Panc1 (cell line): ENCODE measurements around the gene HEYL. TPM values are rescaled to one million over a fixed set of nuclear protein-coding genes. Genes with fewer than 3 reads are reported as not detected.

Source experiments
- ATAC-seq: fragments of 200-7000 bp; cut with Tn5 transposase; 2 replicates; pipeline ENCODE4 v1.9.1; 2020; ENCODE audit warnings: mild to moderate bottlenecking, moderate library complexity
- BruUV-seq: library from RNA; stranded (reverse); fragments of 400-500 nt; replicated peaks from 2 replicates; lab custom pipeline; 2021; lab: Mats Ljungman, UMichigan
- CTCF ChIA-PET: fragments of 300-600 bp; sonication (Branson Sonifier 250); formaldehyde crosslinking; loops from one replicate; lab custom pipeline; 2022; ENCODE audit warnings: antibody characterized with exemption; lab: Charles Lee
- POLR2A ChIA-PET: fragments of 300-600 bp; sonication (Branson Sonifier 250); formaldehyde crosslinking; loops from one replicate; lab custom pipeline; 2022; ENCODE audit warnings: antibody characterized with exemption; lab: Charles Lee
- DNase-seq: peaks from one replicate; pipeline ENCODE4 v3.0.0-alpha.2; 2010; ENCODE audit warnings: low read depth, low spot score
- H3K27ac ChIP-seq: 2 replicates; pipeline ENCODE4 v1.5.1; 2011; ENCODE audit warnings: mild to moderate bottlenecking, low read length, inconsistent platforms
- H3K27me3 ChIP-seq: fragments of 200-500 bp; sonication (Bioruptor generic); 2 replicates; pipeline ENCODE4 v1.6.0; 2014; ENCODE audit warnings: low read length, inconsistent platforms; ENCODE audit not compliant: control insufficient read depth, insufficient read depth
- H3K36me3 ChIP-seq: fragments of 200-500 bp; sonication (Bioruptor generic); 2 replicates; pipeline ENCODE4 v1.5.1; 2014; ENCODE audit warnings: inconsistent platforms, mild to moderate bottlenecking, low read length, moderate library complexity; ENCODE audit not compliant: control insufficient read depth, insufficient read depth
- H3K4me1 ChIP-seq: 2 replicates; pipeline ENCODE4 v1.5.1; 2011; ENCODE audit warnings: inconsistent platforms, mild to moderate bottlenecking, low read length, moderate library complexity; ENCODE audit not compliant: control insufficient read depth, insufficient read depth
- H3K4me3 ChIP-seq, 2 experiments: 2 replicates each; pipeline ENCODE4 v1.5.1; 2011 to 2012; ENCODE audit warnings: low read depth in 2 of 2, low read length in 2 of 2, mild to moderate bottlenecking in 2 of 2, inconsistent platforms in 1 of 2, moderate library complexity in 1 of 2
- H3K9me3 ChIP-seq: fragments of 200-500 bp; sonication (Bioruptor generic); 2 replicates; pipeline ENCODE4 v1.5.1; 2014; ENCODE audit warnings: low read depth, mild to moderate bottlenecking, inconsistent platforms, low read length, moderate library complexity; ENCODE audit not compliant: control insufficient read depth, insufficient read depth
- POLR2AphosphoS5 ChIP-seq: IDR thresholded peaks from 2 replicates; pipeline ENCODE4 v1.6.1; 2012; ENCODE audit warnings: mild to moderate bottlenecking, low read depth, low read length, moderate library complexity
- REST ChIP-seq, 2 experiments: IDR thresholded peaks; 2 replicates each; pipeline ENCODE4 v1.6.1; 2011 to 2012; ENCODE audit warnings: low read depth in 2 of 2, control low read depth in 1 of 2, low read length in 1 of 2, mild to moderate bottlenecking in 1 of 2, moderate library complexity in 1 of 2; ENCODE audit not compliant: insufficient read depth in 1 of 2
- SIN3A ChIP-seq: IDR thresholded peaks from 2 replicates; pipeline ENCODE4 v1.6.1; 2012; ENCODE audit warnings: low read depth, mild to moderate bottlenecking, low read length, moderate library complexity, borderline replicate concordance; ENCODE audit not compliant: insufficient read depth
- TCF7L2 ChIP-seq: IDR thresholded peaks from 2 replicates; pipeline ENCODE4 v1.6.1; 2011; ENCODE audit warnings: mild to moderate bottlenecking, low read depth, low read length, inconsistent platforms
- in situ Hi-C: cut with HindIII; loops from 2 replicates; pipeline ENCODE4 v1.10.0; 2016; ENCODE audit warnings: low sequenced_read_pairs, low pct_unique_long_range_greater_than_20kb
- intact Hi-C: fragments of 100-400 bp; cut with micrococcal nuclease; formaldehyde crosslinking; loops from one replicate; pipeline ENCODE4 v1.10.0; 2022; ENCODE audit not compliant: unreplicated experiment
- total RNA-seq: library from RNA; stranded (reverse); gene quantifications from one replicate; pipeline ENCODE4 v1.2.1, GENCODE V29; 2021; ENCODE audit not compliant: unreplicated experiment
- TF ChIP-seq, protein P1 (sequence below): fragments of 450-650 bp; IDR thresholded peaks from 2 replicates; pipeline ENCODE4 v1.5.1; 2017; ENCODE audit warnings: mild to moderate bottlenecking

Gene HEYL
- total RNA-seq, 1 experiment from 2014 or later = 2.3 TPM

DNA sequence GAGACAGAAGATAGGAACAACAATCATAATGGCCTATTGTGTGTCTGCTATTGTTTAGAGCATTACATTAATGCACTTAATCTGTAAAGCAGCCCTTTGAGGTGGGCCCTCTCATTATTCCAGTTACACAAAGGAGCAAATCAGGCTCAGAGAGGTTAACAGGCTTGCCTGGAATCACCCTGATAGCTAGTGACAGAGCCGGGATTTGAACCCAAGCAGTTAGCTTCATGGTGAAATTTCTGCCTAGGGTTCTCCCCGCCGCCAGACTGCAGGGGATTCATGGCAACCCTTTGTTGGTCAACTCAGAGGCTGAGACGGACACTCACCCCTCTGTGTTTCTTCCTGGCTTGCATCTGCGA is 7.1 kb downstream of the HEYL start:
- TF ChIP-seq REST (IDR thresholded peaks at IDR 0.05; ENCODE audit: insufficient read depth in 1 of 2, low read depth in 2 of 2, low read length in 1 of 2) (no peak), POLR2AphosphoS5 (no peak), SIN3A (no peak), TCF7L2 (no peak)
- TF ChIP-seq, protein P1, sequence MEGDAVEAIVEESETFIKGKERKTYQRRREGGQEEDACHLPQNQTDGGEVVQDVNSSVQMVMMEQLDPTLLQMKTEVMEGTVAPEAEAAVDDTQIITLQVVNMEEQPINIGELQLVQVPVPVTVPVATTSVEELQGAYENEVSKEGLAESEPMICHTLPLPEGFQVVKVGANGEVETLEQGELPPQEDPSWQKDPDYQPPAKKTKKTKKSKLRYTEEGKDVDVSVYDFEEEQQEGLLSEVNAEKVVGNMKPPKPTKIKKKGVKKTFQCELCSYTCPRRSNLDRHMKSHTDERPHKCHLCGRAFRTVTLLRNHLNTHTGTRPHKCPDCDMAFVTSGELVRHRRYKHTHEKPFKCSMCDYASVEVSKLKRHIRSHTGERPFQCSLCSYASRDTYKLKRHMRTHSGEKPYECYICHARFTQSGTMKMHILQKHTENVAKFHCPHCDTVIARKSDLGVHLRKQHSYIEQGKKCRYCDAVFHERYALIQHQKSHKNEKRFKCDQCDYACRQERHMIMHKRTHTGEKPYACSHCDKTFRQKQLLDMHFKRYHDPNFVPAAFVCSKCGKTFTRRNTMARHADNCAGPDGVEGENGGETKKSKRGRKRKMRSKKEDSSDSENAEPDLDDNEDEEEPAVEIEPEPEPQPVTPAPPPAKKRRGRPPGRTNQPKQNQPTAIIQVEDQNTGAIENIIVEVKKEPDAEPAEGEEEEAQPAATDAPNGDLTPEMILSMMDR = no peak
- in situ Hi-C loops (no loop called here), intact Hi-C loops (no loop called here)
- Histone ChIP-seq H3K9me3 (no peaks in the 10 kb centered on the region), H3K4me1 (no peaks in the 10 kb centered on the region), H3K27ac (no peak overlapping the region), H3K4me3 (no peak overlapping the region), H3K36me3 (no peaks in the 10 kb centered on the region), H3K27me3 (no peaks in the 10 kb centered on the region)
- ChIA-PET CTCF (no interaction called here), POLR2A (no interaction called here)
- no TSS peak for BruUV-seq
- DNase-seq = no peak
- ATAC-seq = no peak

DNA sequence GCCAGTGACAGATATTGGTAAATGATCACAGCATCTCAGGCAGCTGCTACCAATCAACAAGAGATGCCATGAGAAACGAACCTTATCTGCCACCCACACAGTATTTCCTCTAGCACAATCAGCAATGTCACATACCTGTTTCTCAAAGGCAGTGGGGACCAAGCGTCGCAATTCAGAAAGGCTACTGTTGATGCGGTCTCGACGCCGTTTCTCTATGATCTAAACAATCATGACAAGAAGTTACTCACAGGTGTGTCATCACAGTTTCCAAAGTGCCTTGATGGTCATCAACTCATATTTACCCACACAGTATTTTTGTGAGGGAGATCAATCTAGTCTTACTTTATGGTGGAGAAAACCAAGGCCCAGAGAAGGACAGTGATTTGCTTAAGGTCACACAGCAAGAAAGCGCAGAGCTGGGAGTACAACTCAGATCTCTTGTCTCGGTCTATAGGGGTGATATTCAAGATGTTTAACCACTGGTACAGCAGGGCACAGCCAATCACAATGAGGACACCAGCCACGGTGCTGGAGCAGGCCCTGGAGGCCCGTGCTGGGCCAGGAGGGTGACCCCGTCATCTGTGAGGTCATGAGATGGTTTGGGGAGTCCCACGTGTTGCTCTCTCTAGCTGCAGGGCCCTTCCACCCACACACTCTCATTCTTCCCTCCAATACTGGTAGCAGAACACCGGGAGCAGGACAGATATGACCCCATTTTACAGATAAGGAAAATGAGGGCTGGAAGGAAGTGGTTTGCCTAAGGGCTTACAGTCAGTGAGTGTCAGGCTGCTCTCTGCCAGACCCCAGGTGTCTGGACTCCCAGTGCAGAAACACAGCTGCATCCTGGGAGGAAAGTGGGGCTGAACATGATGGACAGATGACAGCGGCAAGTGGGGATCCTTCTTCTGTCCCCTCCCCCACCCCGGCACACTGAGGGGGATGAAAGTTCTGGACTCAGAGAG is 7.8 kb downstream of the HEYL start:
- no peak for TF ChIP-seq REST (IDR thresholded peaks at IDR 0.05; ENCODE audit: insufficient read depth in 1 of 2, low read depth in 2 of 2, low read length in 1 of 2)
- no peak for TF ChIP-seq TCF7L2
- no peak for TF ChIP-seq SIN3A
- TF ChIP-seq POLR2AphosphoS5 = no peak
- TF ChIP-seq, protein P1 = no peak
- intact Hi-C loops = no loop called here
- Histone ChIP-seq H3K27ac (no peak overlapping the region), H3K4me3 (no peak overlapping the region), H3K4me1 (no peaks in the 10 kb centered on the region), H3K9me3 (no peaks in the 10 kb centered on the region), H3K36me3 (no peaks in the 10 kb centered on the region), H3K27me3 (no peaks in the 10 kb centered on the region)
- in situ Hi-C loops = no loop called here
- DNase-seq (no peak), ATAC-seq (no peak)
- POLR2A ChIA-PET = no interaction called here
- BruUV-seq = no TSS peak
- CTCF ChIA-PET = no interaction called here
